HuH-7.5 (cell line): ENCODE measurements around the gene AFG3L2.
A peak's percentile ranks its signal among the peaks of the same experiment; 100 is the strongest.

Source experiments
- DNase-seq: peaks from one replicate; pipeline ENCODE4 v3.0.0; 2011; ENCODE audit warnings: low spot score

Gene AFG3L2

GRCh38 chr18:12324991-12325725 lies 51.9 kb downstream of the AFG3L2 start:
- no peak for DNase-seq

DNA sequence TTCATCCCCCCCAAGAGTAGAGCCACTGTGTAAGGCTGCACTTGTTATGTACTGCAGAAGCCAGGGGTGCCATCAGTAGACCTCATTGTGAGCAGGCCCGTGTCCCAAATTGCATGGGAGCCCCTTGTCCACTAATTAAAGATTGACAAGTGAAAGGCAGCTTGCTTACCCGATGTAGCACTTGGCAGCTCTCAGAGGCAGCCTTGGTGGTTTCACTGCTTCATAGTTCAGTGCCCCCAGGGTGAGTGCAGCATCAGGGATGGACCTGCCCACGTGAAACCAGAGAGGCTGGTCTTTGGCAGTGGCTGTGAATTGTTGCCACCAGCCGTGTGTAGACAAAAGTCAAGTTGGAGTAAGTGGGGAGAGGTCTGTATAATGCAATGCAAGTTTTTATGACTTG lies 55.7 kb downstream of the AFG3L2 start:
- no peak for DNase-seq

DNA sequence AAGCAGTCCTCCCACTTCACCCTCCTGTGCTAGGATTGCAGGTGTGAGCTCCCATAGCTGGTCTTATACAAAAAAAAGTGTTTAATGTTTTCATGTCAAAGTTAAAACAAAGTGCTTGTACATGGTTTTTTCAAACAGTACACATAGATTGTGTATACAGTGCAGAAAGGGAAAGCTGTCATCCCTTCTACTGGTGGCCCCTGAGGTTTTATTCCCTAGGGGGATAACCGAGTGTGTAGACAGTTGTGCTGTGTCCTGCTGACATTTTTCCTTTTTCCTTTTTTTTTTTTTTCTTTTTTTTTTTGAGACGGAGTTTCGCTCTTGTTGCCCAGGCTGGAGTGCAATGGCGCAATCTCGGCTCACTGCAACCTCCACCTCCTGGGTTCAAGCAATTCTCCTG lies 58.2 kb downstream of the AFG3L2 start:
- DNase-seq: no peak

DNA sequence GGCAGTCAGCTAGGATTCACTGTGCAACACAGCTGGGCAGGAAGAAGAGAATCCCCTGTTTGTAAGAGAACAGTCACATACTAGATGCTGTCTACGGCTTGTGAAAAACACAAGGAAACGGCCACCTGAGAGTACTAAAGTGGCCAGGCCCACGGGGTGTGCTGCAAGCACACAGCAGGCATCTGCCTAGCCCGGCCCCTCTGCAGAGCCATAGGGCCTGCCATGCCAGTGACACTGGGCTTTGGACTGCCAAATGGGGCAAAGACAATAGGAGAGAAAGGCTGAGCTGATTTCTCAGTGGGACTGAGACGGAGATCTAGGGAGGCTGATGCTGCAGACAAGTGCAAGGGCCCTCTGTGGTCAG lies 58.7 kb downstream of the AFG3L2 start:
- no peak for DNase-seq

- no peak for DNase-seq
Observed at GRCh38 chr18:12317664-12318333, 59.2 kb downstream of the AFG3L2 start.

DNA sequence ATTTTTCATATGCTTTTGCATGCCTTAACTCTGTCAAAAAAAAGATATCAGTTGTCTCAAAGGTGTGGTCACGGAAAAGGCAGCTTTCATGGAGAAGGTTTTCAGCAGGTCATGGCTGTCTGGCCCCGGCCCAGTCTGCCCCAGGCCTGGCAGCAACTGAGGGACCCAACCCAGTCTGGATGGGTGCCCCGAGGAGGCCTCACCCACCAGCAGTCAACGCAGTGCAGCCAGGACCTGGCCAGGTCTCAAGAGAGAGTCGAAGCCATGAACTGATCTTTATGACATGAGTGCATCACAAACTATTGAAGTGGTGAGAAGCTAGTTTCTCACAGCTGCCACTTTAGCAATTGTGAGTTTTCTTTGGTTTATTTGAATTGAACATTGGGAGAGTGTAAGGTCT lies 61.1 kb downstream of the AFG3L2 start:
- DNase-seq: no peak

GRCh38 chr18:12315490-12315889 lies 61.5 kb downstream of the AFG3L2 start:
- DNase-seq: no peak

DNA sequence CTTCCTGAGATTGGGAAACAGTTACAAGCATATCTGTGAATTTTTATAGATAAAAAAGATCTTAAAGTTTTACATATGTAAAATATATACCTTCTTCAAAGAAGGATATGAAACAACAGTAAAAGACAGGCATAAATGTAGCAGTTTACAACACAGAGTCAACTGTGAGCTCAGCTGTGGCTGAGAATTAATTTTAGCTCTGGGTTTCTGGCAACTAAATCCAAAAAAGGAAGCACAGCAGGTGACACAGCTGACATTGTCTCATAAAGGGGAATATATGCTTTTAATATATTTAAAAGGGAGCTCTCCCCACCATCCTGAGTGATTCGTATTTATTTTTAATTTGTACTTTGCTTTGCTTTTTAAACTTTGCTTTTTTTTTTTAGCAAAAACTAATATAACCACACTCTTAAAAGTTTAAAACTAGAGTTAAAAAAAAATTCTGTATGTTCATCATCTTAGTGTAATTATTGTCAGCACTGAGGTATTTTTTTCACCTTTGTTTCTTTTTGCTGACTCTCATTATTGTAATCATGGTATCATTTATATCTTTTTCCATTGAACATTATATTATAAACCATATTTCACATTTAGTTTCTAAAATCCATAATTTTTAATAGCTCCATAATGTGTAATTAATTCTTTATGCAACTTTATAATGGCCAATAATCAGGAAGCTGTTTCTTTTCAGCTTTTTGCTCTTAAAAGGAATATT lies 62.3 kb downstream of the AFG3L2 start:
- no peak for DNase-seq

DNA sequence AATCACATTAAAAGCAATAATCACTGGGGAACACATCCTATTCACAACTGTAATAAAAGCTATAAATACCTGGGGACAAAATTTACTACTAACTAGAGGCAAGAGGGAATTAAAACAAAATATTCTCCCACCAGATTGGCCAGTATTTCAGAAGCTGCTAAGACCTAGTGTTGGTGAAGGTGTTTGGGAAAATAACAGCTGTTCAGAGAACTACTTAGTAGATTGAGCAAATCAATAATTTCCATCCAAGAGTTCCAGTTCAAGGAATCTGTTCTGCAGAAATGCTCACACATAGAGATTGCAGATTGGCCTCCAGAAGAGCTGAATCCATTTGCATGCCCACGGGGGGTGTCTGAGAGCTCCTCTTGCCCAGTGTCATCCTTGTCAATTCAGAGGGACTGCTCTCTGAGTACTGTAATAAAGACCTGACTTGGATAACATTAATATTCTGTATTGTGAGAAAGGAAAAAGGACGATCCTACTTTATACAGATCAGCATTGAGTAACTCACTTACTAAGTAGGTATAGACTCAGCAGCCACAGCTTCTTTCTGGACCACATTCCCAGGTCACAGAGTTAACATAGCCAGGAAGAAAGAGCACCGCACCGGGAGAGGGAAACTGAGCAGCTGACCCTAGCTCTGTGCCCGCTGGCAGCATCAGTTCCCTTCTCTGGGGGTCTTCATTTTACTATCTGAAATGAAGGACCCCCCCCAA lies 63.3 kb downstream of the AFG3L2 start:
- no peak for DNase-seq

- no peak for DNase-seq
Observed at GRCh38 chr18:12312976-12313375, 64.1 kb downstream of the AFG3L2 start.

- no peak for DNase-seq
Observed at GRCh38 chr18:12310762-12311161, 66.3 kb downstream of the AFG3L2 start.

GRCh38 chr18:12309683-12310198 lies 67.3 kb downstream of the AFG3L2 start:
- DNase-seq: no peak

DNA sequence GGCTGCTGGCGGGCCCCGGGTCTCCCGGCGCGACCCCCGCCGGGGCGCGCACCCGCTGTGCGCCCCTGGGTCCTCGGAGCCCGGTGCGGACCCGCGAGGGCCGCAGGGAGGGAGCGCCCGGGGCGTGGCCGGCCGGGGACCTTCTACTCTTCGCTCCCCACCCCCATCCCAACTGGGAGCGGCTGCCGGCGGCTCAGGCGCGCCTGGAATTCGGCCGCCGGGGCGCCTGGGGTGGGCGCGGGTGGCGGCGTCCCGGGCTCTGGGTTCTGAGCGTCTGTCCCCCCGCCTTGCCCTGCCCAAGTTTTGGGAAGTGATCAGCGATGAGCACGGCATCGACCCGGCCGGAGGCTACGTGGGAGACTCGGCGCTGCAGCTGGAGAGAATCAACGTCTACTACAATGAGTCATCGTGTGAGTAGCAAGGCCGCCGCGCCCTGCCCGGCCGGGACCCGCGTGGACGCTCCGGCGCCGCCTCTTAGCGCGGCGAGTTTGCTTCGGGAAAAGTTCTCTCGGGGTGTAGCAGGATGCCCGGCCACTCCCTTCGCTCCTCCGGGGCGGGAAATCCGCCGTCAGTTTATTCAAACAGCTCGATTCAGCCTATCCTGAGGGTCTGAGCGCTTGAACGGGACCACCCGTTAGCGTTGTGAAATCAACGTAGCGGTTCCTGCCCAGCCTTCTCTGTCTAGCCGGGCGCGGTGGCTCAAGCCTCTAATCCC lies 68.5 kb downstream of the AFG3L2 start:
- DNase-seq: peak; percentile 88

DNA sequence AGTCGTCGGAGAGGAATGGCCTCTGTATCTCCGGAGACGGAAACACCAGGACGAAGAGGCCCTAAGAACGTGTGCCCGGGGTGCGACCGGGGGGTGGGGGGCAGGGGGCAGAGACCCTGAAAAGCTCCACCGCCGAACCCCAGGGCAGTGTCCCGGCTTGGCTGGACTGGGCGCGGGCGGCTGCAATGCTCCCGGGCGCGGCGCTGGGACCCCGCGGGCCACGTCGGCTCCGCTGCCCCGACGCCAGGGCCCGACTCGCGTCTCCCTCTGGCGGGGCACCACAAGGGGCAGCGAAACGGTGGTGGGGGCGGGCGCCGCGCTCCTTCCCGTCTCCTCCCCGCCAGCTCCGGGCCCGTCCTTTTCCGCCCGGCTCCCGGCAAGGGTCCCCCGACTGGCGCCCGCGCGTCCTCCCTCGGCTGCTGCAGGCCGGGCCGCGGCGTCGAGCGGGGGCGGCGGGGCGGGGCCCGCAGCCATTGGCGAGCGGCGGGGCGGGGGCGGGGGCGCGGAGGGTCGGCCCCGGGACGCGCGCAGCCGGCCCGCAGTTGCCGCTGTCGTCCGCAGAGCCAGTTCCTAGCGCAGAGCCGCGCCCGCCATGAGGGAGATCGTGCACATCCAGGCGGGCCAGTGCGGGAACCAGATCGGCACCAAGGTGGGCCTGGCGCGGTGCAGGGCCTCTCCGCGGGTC lies 69.2 kb downstream of the AFG3L2 start, which contains the start of gene TUBB6:
Gene TUBB6 (plus strand): TSS at position 541 of the 685 bp plus-strand sequence. CDS start 52 bp downstream, at position 593.
- peak; percentile 93 for DNase-seq

- DNase-seq: peak; percentile 54
Observed at GRCh38 chr18:12306752-12307700, 70.0 kb downstream of the AFG3L2 start.

- DNase-seq: no peak
Observed at GRCh38 chr18:12305930-12306629, 70.9 kb downstream of the AFG3L2 start.

DNA sequence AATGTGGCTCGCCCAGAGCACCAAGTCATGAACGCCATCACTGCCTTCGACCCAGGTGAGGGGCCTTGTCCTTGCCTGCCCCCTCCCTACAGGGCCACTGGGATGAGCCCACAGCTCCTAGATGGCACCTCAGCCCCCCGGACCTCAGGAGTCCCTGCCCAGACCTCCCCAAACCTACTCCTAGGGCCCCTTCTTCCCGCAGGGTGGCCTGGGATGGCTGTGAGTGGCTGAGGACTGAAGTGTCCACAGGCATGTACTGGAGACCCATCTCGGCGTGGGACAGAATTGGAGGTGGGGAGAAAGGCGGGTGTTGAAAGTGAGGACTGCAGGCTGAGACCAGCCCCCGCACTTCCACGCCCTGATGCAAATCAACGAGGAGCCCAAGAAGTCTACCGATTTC lies 71.8 kb downstream of the AFG3L2 start:
- DNase-seq: no peak

DNA sequence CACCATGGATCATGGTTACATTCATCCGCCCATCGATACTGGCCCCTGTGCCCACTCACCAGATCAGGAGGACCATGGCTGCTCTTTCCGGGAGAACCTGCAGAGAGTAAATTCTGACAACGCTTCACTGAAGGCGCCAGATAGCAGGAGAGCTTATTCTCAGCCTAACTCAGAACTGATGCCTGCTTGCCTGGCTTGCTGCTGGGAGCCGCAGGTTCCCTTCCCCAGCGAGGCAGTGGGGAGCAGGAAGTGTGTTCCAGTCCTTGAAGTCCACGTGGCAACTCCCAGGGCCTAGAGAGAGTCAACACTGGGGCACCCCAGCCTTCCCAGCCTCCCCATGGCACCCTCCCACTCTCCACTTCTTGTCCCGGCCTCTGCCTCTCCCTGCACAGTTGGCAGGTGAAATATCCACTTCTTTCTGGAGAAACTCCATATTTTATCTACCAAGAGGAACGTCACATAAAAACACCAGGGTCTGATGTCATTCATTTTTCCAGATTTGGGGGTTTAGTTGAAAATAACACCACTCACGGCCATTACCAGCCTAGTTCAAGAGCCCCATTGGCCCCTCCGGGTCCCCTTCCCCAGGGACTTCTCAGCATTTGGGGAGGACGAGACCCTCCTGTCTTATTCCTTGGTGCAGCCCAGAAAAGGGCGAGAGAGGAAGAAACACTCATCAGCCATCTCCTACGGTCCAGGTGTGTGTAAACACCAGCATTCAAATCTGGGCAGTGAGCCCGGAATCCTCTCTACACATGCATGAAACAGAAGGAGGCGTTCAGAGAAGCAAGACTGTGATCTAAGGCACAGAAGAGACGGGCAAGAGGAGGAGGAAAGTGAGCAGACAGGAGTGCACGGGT lies 72.4 kb downstream of the AFG3L2 start:
- DNase-seq: no peak
